ENCODE data around the gene ARHGAP23. TPM values are rescaled to one million over a fixed set of nuclear protein-coding genes. Genes with fewer than 3 reads are reported as not detected.
"Not testable (repeated sequence)": the region's sequence is repeated elsewhere in the genome, so short reads cannot be mapped to it uniquely, and the experiment has no call there.

Gene ARHGAP23
- total RNA-seq, 1 donor from 2014 or later = 154 TPM

DNA sequence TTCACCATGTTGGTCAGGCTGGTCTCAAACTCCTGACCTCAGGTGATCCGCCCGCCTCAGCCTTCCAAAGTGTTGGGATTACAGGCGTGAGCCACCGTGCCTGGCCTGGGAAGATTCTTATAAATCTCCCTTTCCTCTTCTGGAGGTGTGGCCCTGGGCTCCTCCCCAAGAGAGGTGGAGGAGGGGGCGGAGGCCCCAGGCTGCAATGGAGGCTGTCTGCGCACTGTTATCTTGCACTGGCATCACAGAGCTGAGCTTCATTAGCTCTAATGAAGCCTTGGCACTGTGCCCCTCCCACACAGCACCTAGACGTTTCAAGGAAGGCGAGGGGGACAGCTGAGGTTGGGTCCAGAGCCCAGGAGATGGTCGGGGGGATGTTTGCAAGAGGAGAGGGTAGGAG is 7.5 kb downstream of the ARHGAP23 start:
- intact Hi-C loops (cut with DNase I) = no loop called here
- DNase-seq (ENCODE audit: low spot score) (no peak), ATAC-seq (no peak)

DNA sequence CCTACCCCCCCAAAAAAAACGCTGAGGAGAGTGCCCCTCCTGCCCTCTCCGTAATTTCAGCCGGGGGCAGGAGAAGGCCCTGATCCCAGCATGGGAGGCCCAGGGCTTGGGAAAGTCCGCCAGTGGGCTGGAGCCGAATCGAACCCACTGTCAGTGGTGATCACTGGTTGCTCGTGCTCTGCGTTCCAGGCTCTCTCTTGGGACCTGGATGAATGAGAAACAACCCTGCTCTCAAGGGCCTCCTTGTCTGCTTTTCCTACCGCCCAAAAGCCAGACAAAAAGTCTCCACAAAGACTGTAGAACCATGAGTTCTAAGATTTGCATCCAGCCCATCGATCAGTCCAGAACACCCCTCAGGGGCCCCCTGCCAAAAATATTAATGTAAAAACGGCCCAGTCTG is 8.1 kb downstream of the ARHGAP23 start:
- no peak for ATAC-seq
- DNase-seq (ENCODE audit: low spot score) = no peak
- intact Hi-C loops (cut with DNase I) = no loop called here

DNA sequence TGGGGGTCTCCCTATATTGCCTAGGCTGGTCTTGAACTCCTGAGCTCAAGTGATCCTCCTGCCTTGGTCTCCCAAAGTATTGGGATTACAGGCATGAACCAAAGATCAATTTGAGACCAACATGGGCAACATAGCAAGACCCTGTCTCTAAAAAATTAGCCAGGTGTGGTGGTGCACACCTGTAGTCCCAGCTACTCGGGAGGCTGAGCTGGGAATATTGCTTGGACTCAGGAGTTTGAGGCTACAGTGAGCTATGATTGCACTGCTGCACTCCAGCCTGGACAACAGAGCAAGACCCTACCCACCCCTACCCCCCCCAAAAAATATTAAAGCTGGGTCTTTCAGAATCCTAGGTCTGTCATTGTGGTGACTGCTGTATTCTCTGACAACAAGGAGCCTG is 9.0 kb downstream of the ARHGAP23 start:
- ATAC-seq; DNase-seq (ENCODE audit: low spot score); intact Hi-C loops (cut with DNase I): not testable (repeated sequence)

DNA sequence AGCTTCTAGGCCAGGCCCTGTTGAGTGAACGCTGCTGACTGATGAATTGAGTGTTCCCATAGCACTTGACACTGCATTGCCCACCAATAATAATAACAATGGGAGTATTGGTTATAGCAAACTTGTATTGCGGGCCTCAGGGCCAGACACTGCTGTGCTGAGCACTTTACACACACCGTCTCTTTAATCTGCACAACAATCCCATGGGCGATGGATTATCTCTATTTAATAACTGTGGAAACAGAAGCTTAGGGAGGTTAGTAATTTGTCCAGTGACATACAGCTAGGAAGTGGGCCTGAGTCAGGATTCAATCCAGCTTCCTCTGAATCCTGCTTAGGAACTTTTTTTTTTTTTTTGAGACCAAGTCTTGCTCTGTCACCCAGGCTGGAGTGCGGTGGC is 11.2 kb downstream of the ARHGAP23 start:
- intact Hi-C loops (cut with DNase I) = no loop called here
- no peak for DNase-seq (ENCODE audit: low spot score)
- ATAC-seq = no peak

DNA sequence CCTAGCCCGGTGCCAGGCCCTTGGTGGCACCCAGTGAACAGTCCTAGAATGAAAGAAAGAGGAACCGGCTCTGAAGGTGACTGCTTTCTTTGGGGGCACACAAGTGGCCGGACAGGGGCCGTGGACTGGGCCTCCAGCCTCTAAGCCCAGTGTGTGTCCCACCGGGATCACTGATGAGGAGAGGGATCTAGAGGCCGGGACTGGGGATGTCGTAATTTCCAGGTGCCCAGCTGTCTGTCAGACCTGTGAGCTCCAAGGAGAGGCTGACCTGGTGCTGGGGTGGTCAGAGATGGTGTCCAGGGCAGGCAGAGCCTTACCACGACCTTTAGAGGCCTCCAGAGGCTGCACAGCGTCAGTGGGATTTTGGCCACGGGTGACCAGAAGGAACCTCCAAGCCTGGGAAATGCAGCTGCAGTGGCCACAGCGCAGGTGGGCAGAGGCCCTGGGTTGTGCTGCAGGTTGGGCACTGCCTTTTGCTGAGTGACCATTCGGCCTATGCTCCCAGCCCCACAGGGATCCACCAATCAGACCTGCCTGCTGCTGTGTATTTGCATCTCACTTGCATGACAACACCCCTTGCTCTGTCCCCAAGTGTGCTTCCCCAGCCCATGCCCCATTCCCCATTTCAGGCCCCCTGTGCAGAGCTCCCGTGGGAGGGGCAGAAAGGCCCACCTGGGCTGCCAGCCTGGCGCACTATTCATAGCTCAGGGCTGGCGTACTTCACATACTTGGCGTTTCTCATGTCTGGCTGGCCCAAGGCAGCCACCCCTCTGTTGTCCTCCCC is 12.5 kb downstream of the ARHGAP23 start:
- intact Hi-C loops (cut with DNase I) = loop anchor here (5.0 kb wide), 1 partner anchor 41 kb away; no protein-coding TSS in a partner anchor
- ATAC-seq (no peak), DNase-seq (ENCODE audit: low spot score) (no peak)

DNA sequence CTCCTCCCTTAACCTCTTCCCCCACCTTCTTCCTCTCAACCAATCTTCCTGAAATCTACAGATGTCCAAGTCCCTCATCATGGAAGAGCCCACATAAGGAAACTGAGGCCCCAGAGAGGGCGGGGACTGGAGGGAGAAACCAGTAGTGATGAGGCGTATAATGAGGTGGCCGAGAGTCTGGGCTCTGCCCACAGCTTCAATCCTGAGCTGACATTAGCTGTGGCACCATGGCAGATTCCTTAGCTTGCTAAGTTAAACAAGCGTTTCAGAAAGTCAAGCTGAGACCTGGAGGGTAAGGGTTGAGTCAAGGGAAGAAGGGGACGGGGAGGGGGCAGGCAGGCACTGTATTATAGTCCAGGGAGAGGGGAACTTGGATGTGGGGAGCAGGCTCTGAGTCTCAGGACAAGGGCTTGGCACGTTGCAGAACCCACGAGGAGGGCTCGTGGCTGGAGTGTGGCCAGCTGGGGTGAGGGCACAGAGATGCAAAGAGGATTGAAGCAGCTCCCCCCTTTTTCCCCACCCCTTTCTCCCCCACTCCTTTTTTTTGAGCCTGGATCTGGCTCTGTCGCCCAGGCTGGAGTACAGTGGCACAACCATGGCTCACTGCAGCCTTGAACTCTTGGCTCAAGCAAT is 13.3 kb downstream of the ARHGAP23 start:
- DNase-seq (ENCODE audit: low spot score) (no peak), ATAC-seq (no peak)
- intact Hi-C loops (cut with DNase I) = loop anchor here (5.0 kb wide), 1 partner anchor 41 kb away; no protein-coding TSS in a partner anchor

DNA sequence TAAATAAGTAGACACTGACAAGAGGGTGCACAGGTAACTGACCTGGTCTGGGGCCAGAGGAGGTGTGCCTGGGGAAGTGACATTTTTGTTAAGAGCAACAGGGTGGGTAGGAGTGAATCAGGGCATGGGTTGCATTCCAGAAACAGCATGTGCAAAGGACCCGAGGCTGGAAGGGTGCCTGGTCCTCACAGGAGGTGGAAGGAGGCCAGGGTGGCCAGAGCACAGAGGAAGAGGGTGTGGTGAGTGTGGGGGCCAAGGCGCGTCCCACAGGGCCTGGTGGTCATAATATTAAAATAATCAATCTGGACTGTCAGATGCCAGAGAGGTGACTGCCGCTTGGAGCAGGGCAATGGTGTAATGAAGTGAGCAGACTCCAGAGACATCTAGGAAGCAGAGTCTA is 14.3 kb downstream of the ARHGAP23 start:
- intact Hi-C loops (cut with DNase I) = loop anchor here (5.0 kb wide), 1 partner anchor 40 kb away; no protein-coding TSS in a partner anchor
- ATAC-seq (no peak), DNase-seq (ENCODE audit: low spot score) (no peak)

DNA sequence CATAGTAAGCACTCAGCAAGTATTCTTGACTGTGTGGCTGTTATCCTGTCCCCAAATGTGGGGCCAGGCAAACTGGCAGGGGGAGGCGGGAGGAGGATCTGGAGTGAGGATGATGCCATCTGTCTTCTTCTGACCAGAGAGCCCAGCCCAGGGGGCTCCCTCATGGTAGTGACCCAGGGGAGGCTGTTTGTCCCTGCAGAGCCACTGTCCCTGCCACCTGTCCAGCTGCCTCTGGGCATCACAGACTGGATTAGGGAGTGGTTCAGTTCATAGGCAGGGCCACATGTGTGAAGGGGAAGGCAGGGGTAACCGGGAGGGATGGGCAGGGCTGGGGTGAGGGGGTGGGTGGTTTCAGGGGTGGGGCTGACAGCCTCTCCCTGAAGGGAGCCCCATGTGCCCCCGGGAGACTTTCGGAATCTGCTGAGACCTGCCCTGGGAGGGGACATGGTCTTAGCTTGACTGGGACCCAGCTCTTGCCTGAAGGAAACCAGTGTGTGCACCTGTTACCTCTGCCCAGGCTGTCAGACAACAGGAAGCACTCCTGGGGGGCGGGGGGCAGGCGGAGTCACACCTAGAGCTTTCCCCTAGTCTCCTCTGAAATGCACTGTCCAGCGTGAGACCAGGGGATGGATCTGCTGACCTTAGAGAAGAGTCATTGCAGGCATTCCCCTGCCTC is 15.2 kb downstream of the ARHGAP23 start:
- peak; percentile 11 for ATAC-seq
- intact Hi-C loops (cut with DNase I) = loop anchor here (5.0 kb wide), 1 partner anchor 39 kb away; no protein-coding TSS in a partner anchor
- DNase-seq (ENCODE audit: low spot score) = no peak

DNA sequence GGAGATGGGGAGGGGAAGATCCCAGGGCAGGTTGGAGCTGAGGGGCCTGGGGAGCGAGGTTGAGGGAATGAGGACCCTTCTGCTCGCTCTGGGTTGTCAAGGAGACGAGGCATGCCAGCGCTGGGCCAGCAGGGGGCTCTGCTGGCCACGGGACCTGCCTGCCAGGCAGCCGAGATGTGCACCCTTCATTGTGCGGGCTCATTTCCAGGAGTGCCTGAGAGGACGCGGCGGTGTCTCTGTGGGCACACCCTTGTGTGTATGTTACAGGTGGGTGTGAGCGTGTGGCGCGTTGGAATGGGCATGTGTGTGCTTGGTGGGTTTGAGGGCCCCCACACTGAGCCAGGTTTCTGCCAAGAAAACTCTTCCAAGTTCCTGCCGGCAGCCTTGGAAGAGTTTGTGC is 15.9 kb downstream of the ARHGAP23 start:
- DNase-seq (ENCODE audit: low spot score) = no peak
- intact Hi-C loops (cut with DNase I) = loop anchor here (5.0 kb wide), 1 partner anchor 38 kb away; no protein-coding TSS in a partner anchor
- peak; percentile 91 for ATAC-seq

DNA sequence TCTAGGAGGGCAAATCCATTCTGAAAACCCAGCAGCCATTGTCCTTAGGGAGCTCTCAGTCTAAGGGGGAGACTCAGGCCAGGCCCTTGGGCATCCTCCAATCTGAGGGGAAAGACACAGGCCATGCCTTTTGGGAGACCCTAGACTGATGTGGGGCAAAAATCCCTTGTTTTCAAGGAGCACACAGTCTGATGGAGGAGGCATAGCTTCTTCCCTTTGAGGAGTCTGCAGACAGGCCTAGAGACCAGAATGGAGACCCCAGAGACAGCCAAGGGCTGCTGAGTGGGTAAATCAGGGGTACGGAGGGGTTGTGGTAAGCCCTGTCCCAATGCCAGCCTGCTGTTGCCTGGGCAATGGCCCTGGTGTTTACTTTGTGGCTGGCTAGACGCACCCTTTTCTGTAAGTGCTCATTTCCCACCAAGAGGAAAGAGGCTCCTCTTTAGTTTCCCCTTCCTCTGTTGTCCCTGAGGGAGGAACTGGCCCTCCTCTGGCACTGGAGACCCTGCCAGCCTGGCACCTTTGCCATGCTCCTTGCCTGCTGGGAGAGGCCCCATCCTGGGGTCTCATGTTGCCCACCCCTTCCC is 19.3 kb downstream of the ARHGAP23 start:
- intact Hi-C loops (cut with DNase I) = no loop called here
- ATAC-seq = no peak
- DNase-seq (ENCODE audit: low spot score) = no peak

DNA sequence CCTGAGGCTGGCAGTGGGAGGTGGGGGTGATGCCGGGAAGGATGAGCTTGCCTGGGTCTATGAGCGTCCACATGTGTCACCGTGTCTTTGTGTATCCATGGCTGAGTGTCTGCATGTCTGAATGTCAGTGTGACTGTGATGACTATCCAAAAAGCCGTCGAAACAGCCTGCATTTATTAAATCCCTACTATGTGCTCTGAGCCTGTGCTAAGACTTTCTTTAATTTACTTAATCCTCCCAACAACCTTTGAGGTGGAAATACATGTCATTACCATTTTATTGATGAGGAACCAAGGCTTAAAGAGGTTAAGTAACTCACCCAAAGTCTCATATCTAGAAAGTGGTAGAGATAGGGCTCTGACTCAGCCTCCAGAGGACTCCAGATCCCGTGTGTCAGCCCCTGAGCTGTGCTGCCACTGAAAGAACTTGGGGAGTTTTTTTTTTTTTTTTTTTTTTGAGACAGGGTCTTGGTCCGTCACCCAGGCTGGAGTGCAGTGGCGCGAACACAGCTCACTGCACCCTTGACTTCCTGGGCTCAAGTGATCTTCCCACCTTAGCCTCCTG is 20.0 kb downstream of the ARHGAP23 start:
- intact Hi-C loops (cut with DNase I) = no loop called here

DNA sequence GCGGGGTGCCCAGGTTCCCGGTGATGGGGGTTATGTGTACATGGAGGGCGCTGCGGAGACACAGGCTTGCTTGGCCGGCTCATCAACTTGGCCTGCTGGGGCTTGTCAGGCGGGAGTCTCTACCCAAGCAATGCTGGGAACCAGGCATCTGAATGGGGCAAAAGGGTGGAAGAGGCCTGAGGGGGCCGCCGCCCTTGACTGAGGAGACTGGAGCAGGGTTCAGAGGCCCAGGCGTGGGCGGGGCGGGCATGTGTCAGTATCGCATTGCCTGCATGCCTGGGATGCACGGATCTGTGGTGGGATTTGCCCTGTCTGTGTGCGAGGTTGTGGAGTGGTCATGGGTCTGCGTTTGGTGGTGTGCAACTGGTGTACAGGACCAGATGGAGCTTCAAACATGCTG is 21.1 kb downstream of the ARHGAP23 start:
- intact Hi-C loops (cut with DNase I) = no loop called here
- no peak for ATAC-seq
- no peak for DNase-seq (ENCODE audit: low spot score)

More for the DNA sequence above, 20.0 kb downstream of the ARHGAP23 start:
- DNase-seq (ENCODE audit: low spot score) (no peak), ATAC-seq (no peak)

DNA sequence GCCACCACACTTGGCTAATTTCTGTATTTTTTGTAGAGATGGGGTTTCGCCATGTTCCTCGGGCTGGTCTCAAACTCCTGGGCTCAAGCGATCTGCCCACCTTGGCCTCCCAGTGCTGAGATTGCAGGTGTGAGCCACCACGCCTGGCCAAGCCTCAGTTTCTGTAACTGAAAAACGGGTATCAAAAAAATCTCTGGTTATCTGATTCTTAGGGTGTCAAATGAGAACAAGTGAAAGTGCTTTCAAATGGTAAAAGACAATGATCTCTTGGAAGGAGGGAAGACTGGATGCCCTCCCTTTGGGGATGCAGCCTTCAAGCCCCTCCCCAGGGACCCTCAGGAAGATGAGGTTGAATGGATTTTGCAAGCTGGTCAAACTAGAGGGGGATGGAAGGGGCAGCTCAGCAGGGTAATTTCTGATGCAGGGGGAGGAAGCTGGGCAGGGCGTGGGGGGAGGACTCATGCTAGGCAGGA is 22.3 kb downstream of the ARHGAP23 start:
- no peak for DNase-seq (ENCODE audit: low spot score)

DNA sequence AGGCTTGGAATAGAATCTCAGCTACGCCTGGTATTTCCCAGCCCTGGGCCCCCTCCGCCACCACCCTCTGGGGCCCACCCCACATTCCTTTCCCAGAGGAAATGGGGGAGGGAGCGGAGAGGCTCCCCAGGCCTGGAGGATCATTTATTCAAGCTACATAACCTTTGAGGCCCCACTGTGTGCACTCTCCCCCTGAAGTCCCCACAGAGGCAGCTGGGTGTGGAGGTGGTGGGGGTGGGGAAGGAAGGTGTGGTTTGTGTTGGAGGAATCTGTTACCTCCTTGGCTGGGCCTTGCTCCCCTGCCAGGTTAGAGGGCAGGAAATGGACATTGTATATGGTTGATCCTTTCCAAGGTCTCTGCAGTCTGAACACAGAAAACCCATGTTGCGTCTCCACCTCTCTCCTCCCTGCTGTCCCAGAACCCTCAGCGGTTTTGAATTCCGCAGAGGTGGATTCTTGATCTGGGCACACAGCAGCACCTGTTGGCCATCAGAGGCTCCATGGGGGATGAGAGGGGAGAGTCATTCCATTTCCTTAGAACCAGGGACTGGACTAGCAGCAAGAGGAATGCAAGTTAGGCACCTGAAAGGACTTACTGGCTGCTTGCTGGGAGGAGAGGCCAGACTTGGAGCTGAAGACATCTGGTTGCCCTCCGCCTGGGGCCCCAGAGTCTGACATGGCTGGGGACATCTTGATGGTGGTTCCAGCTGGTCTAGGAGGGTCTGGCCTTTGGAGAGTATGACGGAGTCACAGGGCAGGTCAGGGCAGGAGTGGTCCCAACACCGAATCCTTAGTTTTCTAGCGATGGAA is 23.0 kb downstream of the ARHGAP23 start:
- peak; percentile 39 for ATAC-seq
- intact Hi-C loops (cut with DNase I) = no loop called here
- no peak for DNase-seq (ENCODE audit: low spot score)

More for the DNA sequence above, 22.3 kb downstream of the ARHGAP23 start:
- no peak for ATAC-seq
- intact Hi-C loops (cut with DNase I) = no loop called here

DNA sequence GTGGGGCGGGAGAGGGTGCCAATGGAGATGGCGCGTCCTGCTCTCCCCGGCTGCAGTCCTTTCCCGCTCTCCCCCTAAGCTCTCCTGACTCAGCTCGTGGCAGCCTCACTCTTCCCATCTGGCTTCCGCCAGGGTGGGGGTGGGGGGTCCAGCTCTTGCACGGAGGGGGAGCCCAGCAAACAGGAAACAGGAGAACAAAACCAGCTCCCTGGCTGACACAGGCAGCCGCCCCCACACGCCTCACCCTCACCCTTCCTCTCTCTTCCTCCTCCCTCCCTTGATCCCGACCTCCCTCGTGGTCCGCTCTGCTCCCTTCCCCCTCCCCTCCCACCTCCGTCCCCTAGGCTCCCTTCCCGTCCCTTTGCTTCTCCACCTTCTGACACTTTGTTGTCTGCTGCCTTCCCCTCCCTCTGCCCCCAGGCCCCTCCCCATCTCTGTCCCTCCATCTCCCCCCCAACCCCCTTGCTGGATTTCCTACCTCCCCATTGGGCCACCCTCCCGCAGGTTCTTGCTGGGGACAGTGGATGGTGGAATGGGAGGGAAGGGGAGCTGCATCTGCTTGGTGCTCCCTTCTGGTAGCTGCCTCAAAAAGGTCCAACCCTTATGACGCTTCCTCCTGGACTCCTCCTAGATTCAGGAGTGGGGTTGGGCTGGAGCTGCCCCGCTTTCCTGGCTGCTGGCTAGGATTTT is 23.7 kb downstream of the ARHGAP23 start:
- ATAC-seq = peak; percentile 50
- DNase-seq (ENCODE audit: low spot score) = no peak
- intact Hi-C loops (cut with DNase I) = no loop called here

DNA sequence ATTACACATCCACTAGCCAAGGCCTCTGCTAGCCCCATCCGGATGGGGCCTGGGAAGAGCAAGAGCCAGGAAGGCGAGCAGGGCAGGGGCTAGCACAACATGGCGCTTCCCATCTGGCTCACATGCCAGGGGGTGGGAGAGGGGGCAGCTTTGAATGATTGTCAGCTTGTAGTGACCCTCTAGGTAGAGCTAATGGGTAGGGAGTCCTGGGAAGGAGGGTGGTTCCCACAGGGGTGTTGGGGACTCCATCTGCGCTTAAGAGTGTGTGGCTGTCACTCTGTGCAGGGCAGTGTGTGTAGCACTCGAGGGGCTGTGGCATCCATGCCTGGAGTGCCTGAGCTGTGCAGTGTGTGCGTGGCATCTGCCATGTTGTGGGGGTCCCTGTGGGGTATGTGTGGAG is 24.5 kb downstream of the ARHGAP23 start:
- intact Hi-C loops (cut with DNase I) = no loop called here
- no peak for ATAC-seq
- DNase-seq (ENCODE audit: low spot score) = no peak

DNA sequence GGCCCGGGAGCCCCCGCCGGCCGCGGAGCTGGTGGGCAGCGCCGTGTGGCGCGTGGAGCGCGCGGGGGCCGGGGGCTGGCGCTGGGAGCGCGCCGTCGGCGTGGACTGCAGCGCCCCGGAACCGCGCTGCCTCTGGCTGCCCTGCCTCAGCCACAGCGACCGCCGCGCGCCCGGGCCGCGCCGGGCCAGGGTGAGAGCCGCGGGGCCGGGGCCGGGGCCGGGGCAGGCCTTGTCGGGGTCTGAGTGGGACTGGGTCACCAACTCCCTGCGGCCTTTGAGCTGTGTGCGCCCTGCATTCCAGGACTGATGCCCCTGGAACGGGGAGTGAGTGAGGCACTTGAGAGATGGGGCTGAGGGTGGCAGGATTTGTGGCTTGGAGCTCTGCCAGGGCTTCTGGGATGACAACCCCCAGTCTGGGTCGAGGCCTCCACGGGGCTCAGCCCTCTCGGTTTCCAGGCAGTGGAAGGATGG is 25.7 kb downstream of the ARHGAP23 start:
- ATAC-seq (no peak), DNase-seq (ENCODE audit: low spot score) (no peak)
- intact Hi-C loops (cut with DNase I) = no loop called here
